ENCODE data around the gene HNRNPR.

DNA sequence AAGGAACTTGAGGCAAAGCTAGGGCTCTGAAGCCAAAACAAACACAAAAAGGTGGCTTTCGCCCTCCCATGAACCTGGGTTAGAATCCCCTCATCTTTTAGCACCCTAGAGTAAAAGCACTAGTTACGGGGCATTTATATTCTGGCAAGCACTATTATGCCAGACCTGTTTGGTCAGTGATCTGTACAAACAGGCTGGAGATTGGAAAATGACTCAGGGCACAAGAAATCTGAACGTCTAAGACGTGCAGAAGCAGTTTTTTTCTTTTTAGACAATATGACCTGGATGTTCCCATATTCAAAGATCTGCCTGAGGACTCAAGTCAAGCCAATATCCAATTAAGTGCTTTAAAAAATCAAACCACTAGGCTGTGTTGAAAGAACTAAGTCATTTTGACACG is 22.5 kb upstream of the HNRNPR start:
- TF ChIP-seq TEAD4 (IDR thresholded peaks at IDR 0.05) (no peak), YY1 (IDR thresholded peaks at IDR 0.05; ENCODE audit: low read depth) (no peak), CEBPB (IDR thresholded peaks at IDR 0.05) (no peak), EP300 (IDR thresholded peaks at IDR 0.05; ENCODE audit: borderline replicate concordance) (no peak)
- TF ChIP-seq, protein P1, sequence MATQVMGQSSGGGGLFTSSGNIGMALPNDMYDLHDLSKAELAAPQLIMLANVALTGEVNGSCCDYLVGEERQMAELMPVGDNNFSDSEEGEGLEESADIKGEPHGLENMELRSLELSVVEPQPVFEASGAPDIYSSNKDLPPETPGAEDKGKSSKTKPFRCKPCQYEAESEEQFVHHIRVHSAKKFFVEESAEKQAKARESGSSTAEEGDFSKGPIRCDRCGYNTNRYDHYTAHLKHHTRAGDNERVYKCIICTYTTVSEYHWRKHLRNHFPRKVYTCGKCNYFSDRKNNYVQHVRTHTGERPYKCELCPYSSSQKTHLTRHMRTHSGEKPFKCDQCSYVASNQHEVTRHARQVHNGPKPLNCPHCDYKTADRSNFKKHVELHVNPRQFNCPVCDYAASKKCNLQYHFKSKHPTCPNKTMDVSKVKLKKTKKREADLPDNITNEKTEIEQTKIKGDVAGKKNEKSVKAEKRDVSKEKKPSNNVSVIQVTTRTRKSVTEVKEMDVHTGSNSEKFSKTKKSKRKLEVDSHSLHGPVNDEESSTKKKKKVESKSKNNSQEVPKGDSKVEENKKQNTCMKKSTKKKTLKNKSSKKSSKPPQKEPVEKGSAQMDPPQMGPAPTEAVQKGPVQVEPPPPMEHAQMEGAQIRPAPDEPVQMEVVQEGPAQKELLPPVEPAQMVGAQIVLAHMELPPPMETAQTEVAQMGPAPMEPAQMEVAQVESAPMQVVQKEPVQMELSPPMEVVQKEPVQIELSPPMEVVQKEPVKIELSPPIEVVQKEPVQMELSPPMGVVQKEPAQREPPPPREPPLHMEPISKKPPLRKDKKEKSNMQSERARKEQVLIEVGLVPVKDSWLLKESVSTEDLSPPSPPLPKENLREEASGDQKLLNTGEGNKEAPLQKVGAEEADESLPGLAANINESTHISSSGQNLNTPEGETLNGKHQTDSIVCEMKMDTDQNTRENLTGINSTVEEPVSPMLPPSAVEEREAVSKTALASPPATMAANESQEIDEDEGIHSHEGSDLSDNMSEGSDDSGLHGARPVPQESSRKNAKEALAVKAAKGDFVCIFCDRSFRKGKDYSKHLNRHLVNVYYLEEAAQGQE (IDR thresholded peaks at IDR 0.05; ENCODE audit: low read depth): no peak
- TF ChIP-seq, protein P2, sequence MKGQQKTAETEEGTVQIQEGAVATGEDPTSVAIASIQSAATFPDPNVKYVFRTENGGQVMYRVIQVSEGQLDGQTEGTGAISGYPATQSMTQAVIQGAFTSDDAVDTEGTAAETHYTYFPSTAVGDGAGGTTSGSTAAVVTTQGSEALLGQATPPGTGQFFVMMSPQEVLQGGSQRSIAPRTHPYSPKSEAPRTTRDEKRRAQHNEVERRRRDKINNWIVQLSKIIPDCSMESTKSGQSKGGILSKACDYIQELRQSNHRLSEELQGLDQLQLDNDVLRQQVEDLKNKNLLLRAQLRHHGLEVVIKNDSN (IDR thresholded peaks at IDR 0.05): no peak

Data from Ishikawa (cell line).